Astrocyte of the cerebellum (primary cell): ENCODE data around the gene SLC25A34.

Source experiments
- DNase-seq: peaks from one replicate; pipeline ENCODE4 v3.0.0-alpha.2; 2011; ENCODE audit warnings: low read depth
- H3K4me3 ChIP-seq: 2 replicates; pipeline ENCODE4 v1.5.1; 2011; ENCODE audit warnings: mild to moderate bottlenecking, low read depth, low read length, moderate library complexity
- CTCF ChIP-seq: IDR thresholded peaks from 2 replicates; pipeline ENCODE4 v1.5.1; 2012; ENCODE audit warnings: low read length, low read depth, moderate library complexity, mild to moderate bottlenecking; ENCODE audit errors: missing control alignments
- in situ Hi-C: cut with HindIII; loops from 2 replicates; pipeline ENCODE4 v1.10.0; 2017; ENCODE audit warnings: low sequenced_read_pairs

SLC25A34 gene

DNA sequence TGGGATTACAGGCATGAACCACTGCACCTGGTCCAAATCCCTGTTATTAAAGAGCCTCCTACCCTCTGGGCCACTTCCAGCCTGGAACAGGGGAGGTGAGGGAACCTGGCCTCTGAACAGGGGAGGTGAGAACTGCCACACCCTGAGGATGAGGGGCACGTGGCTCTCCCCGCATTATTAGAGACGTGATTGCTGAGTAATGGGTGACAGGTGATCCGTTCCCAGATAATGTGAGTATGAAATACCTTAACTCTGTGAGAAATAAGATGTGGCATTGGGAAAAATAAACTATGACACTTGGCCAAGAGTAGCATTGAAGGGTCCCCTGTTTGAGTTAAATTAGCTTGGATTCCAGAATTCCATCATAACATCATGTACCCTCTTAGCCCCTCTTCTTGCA is 13.6 kb upstream of the SLC25A34 start:
- DNase-seq = no peak
- no peak overlapping the region for H3K4me3 ChIP-seq
- in situ Hi-C loops = no loop called here
- no peak for TF ChIP-seq CTCF

DNA sequence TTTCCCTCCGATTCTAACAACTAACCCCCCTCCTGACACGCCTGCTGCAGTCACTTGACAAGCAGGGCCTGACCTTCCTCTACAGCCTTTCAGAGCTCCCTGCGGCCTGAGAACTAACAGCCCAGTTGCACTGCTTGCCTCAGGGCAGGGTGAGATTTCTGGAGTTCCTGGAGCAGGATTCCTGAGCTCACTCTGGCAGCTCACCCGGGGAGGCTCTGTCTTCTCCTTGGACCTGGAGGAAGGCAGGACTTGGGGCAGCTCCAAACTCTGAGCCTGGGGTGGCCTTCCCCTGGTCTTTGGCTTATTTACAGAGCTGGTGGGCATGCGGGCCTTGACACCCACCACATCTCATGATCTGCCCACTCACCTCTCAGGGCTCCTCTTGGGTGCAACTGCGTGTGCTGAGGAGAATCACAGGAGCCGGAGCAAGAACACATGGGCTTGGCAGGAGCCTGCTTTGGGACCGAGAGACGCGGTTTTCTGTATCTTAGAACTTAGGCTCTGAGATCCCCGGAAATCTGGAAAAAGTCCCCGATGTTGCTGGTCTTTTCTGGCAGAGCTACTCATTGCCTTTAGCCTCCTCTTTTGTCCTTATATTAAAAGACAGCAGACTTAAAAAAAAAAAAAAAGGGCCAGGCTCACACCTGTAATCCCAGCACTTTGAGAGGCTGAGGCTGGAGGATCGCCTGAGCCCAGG is 13.1 kb upstream of the SLC25A34 start:
- H3K4me3 ChIP-seq = no peak overlapping the region
- DNase-seq = no peak
- TF ChIP-seq CTCF = no peak
- in situ Hi-C loops = no loop called here

DNA sequence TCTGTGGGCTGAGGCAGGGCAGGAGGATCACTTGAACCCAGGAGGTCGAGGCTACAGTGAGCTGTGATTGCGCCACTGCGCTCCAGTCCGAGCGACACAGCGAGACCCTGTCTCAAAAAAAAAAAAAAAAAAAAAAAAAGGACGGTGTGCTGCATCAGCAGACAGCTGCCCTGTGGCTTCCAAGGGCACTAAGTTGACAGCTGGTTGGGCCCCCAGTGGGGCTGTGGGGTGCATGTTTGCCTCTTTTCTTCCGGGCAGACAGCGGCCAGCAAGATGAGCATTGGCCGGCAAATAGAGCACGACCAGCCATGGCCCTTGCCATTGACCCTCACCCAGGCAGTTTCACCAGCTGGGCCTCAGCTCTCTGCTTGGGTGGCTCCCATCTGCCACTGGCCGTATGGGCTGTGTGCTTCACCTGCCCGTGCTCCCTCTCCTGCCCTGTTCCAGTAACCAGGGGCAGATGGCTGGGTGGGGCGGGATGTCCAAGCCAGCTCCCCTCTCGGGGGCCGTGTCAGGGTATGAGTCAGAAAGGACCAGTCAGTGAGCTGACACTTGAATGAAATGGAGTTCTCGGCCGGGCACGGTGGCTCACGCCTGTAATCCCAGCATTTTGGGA is 12.3 kb upstream of the SLC25A34 start:
- in situ Hi-C loops = no loop called here
- H3K4me3 ChIP-seq = no peak overlapping the region
- no peak for TF ChIP-seq CTCF
- DNase-seq = no peak

GRCh38 chr1:15724949-15725880 is 10.8 kb upstream of the SLC25A34 start:
- no peak for DNase-seq
- no peak overlapping the region for H3K4me3 ChIP-seq
- no peak for TF ChIP-seq CTCF
- in situ Hi-C loops = no loop called here

GRCh38 chr1:15726508-15726907 is 9.6 kb upstream of the SLC25A34 start:
- DNase-seq = no peak
- in situ Hi-C loops = no loop called here
- H3K4me3 ChIP-seq = no peak overlapping the region
- TF ChIP-seq CTCF = no peak

DNA sequence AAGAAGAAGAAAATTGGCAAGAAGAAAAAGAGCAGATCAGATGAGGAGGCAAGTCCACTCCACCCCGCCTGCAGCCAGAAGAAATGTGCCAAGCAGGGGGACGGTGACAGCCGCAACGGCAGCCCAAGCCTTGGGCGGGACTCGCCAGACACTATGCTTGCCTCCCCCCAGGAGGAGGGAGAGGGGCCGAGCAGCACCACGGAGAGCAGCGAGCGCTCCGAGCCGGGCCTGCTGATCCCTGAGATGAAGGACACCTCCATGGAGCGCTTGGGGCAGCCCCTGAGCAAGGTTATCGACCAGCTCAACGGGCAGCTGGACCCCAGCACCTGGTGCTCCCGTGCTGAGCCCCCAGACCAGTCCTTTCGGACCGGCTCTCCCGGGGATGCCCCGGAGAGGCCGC is 9.0 kb upstream of the SLC25A34 start:
- H3K4me3 ChIP-seq = no peak overlapping the region
- no peak for TF ChIP-seq CTCF
- DNase-seq = no peak
- in situ Hi-C loops = no loop called here
